Neural cell (in vitro differentiated cells): ENCODE results near the gene TIGD6.

Experiments
- EZH2 ChIP-seq: fragments of 200-600, 300-800 bp; shearing (Covaris generic), sonication (generic); IDR thresholded peaks from 2 replicates; pipeline ENCODE4 v1.6.1; 2014; ENCODE audit warnings: antibody characterized with exemption, low read length, borderline replicate concordance, mild to moderate bottlenecking; ENCODE audit not compliant: insufficient read depth, poor library complexity, severe bottlenecking
- POLR2AphosphoS5 ChIP-seq: IDR thresholded peaks from 2 replicates; pipeline ENCODE4 v1.6.1; 2012
- RAD21 ChIP-seq: fragments of 450-650 bp; conservative IDR thresholded peaks from 2 replicates; pipeline ENCODE4 v1.6.1; 2014; ENCODE audit warnings: antibody characterized with exemption, mild to moderate bottlenecking, moderate library complexity
- TF ChIP-seq, protein P1 (sequence below): fragments of 450-650 bp; IDR thresholded peaks from 2 replicates; pipeline ENCODE4 v1.5.1; 2014; ENCODE audit warnings: antibody characterized with exemption, mild to moderate bottlenecking, moderate library complexity; ENCODE audit not compliant: poor library complexity, severe bottlenecking

DNA sequence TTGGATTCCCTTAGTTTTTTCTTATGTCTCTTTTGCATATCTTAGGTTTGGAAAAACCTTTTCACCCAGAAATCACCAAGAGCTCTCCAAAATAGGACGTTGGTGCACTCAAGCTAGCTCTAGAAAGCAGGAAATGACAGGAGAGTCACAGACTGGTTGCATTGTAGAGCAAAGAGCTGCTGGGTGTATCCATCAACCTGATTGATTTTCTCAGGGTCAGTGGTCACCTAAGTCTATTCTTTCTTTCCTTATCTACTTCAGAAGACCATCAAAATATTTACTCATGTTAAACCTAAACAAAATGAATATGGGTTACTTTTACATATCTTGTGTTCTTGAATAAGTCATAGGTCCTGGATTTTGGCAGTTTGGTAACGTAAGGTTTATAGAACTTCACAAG is 25.0 kb downstream of the TIGD6 start:
- TF ChIP-seq EZH2 (no peak), POLR2AphosphoS5 (no peak), RAD21 (no peak)
- TF ChIP-seq, protein P1, sequence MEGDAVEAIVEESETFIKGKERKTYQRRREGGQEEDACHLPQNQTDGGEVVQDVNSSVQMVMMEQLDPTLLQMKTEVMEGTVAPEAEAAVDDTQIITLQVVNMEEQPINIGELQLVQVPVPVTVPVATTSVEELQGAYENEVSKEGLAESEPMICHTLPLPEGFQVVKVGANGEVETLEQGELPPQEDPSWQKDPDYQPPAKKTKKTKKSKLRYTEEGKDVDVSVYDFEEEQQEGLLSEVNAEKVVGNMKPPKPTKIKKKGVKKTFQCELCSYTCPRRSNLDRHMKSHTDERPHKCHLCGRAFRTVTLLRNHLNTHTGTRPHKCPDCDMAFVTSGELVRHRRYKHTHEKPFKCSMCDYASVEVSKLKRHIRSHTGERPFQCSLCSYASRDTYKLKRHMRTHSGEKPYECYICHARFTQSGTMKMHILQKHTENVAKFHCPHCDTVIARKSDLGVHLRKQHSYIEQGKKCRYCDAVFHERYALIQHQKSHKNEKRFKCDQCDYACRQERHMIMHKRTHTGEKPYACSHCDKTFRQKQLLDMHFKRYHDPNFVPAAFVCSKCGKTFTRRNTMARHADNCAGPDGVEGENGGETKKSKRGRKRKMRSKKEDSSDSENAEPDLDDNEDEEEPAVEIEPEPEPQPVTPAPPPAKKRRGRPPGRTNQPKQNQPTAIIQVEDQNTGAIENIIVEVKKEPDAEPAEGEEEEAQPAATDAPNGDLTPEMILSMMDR: no peak
